ENCODE measurements around the gene ZBTB39.
"Not testable (repeated sequence)": the region's sequence is repeated elsewhere in the genome, so short reads cannot be mapped to it uniquely, and the experiment has no call there.

Gene ZBTB39

GRCh38 chr12:56978397-56979138 lies 27.8 kb downstream of the ZBTB39 start:
- DNase-seq = no peak

DNA sequence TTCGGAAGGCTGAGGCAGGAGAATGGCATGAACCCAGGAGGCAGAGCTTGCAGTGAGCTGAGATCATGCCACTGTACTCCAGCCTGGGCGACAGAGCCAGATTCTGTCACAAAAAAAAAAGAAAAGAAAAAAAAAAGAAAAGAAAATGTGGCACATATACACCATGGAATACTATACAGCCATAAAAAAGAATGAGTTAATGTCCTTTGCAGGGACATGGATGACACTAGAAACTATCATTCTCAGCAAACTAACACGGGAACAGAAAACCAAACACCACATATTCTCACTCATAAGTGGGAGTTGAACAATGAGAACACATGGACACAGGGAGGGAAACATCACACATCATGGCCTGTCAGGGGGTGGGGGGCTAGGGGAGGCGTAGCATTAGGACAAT lies 29.0 kb downstream of the ZBTB39 start:
- DNase-seq = not testable (repeated sequence)

DNA sequence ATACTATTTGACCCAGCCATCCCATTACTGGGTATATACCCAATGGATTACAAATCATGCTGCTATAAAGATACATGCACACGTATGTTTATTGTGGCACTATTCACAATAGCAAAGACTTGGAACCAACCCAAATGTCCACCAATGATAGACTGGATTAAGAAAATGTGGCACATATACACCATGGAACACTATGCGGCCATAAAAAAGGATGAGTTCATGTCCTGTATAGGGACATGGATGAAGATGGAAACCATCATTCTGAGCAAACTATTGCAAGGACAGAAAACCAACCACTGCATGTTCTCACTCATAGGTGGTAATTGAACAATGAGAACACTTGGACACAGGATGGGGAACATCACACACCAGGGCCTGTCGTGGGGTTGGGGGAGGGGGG lies 32.1 kb downstream of the ZBTB39 start:
- DNase-seq = not testable (repeated sequence)

- DNase-seq = not testable (repeated sequence)
These were observed 37.4 kb downstream of the ZBTB39 start for GRCh38 chr12:56968910-56969309.

DNA sequence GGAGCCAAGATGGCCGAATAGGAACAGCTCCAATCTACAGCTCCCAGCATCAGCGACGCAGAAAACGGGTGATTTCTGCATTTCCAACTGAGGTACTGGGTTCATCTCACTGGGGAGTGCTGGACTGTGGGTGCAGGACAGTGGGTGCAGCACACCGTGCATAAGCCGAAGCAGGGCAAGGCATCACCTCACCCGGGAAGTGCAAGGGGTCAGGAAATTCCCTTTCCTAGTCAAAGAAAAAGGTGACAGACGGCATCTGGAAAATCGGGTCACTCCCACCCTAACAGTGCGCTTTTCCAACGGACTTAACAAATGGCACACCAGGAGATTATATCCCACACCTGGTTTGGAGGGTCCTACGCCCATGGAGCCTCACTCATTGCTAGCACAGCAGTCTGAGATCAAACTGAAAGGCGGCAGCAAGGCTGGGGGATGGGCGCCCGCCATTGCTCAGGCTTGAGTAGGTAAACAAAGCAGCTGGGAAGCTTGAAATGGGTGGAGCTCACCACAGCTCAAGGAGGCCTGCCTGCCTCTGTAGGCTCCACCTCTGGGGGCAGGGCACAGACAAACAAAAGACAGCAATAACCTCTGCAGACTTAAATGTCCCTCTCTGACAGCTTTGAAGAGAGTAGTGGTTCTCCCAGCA lies 40.2 kb downstream of the ZBTB39 start:
- DNase-seq = not testable (repeated sequence)

DNA sequence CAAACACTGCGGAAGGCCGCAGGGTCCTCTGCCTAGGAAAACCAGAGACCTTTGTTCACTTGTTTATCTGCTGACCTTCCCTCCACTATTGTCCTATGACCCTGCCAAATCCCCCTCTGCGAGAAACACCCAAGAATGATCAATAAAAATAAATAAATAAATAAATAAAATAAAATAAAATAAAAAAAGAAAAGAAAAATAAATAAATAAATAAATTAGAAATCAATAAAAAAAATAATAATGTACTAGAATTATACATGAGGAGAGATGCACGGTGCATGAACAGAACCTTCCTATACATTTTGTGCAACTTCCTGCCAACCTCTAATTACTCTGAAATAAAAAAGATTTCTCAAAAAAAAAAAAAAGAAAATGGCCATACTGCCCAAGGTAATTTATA lies 41.2 kb downstream of the ZBTB39 start:
- DNase-seq = not testable (repeated sequence)

- DNase-seq = not testable (repeated sequence)
These were observed 42.8 kb downstream of the ZBTB39 start for GRCh38 chr12:56963557-56963956.

GRCh38 chr12:56962247-56962646 lies 44.1 kb downstream of the ZBTB39 start:
- DNase-seq = not testable (repeated sequence)

- DNase-seq = no peak
These were observed 47.9 kb downstream of the ZBTB39 start for GRCh38 chr12:56958422-56958821.

DNA sequence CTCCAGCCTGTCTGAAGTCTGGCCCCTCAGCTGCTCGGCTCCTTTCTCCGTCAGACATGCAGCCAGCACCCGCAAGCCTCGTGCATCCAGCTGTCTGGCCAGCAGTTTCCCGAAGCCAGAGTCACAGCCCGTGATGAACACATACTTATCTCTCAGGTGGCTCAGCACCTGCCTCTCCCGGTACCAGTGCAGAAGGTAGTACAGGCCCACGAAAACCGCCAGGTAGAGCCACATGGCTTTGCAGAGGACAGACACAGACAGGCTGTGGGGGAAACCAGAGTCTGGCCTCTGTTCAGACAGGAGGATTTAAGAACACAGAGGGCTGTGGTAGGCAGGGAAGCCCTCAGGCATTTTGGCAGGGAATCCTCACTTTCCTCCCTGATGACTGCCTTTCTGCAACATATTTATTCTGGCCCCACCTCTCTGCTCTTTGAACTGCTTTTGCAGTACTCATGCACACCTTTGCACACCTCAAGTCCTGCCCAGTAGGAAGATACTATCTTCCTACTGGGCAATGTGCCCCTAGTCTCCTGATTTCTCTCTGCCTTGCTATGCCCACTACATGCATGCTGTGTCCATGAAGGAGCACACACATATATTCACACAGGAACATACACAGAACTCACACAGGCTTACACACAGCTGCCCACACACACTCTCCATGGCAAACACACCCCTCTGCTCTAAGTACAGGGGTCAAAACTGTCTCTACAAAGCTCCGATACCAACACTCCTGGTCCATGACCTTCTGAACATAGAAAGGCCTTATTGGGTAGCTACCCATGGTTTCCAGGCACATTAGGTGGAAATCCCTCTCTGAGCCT lies 48.9 kb downstream of the ZBTB39 start, which contains the start of gene RDH16:
TSS of gene RDH16 (minus strand) at position 380 of the 824 bp plus-strand sequence. CDS start at position 234, 146 bp downstream.
- no peak for DNase-seq

DNA sequence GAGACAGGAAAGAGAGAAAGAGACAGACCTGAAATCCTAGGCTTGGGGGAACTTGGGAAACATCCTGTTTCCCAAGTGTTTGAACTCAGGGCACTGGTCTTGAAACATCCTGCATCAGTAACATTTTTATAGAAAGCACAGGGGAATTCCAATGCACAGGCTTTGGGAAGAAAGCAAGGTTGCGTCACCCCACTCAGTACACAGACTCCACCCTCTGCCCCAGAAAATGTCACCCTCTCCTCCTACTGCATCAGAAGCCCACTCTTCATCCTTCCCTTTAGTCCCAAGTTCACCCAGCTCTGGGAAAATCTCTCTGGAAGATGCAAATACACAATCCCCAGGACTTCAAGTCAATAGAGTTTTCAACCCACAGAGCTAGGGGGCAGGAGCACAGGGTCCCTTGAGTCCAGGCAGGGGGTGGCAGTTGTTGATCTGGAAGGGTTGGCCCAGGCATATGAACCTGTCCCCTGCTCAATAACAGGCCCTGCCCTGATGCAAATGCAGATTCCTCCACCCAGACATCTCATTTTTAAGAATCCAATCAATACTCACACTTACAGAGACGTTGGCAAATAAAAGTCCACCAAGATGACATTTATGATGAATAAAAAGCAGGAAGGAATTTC lies 50.6 kb downstream of the ZBTB39 start:
- no peak for DNase-seq

DNA sequence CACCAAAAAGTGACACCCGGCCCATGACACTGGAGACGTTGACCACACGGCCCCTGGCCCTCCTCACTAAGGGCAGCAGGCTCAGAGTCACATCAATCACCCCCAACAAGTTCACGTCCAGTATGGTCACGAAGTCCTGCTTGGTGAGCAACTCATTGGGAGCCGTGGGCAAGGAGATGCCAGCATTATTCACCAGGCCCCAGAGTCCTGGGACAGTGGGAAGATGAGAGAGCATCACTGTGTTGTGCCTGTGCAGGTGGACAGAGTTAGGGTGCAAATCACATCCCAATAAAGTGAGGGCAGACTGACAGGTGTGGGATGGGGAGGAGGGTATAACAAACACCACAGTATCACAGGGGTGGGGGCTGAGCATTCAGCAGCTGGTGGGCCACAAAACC lies 51.4 kb downstream of the ZBTB39 start:
- DNase-seq = no peak

DNA sequence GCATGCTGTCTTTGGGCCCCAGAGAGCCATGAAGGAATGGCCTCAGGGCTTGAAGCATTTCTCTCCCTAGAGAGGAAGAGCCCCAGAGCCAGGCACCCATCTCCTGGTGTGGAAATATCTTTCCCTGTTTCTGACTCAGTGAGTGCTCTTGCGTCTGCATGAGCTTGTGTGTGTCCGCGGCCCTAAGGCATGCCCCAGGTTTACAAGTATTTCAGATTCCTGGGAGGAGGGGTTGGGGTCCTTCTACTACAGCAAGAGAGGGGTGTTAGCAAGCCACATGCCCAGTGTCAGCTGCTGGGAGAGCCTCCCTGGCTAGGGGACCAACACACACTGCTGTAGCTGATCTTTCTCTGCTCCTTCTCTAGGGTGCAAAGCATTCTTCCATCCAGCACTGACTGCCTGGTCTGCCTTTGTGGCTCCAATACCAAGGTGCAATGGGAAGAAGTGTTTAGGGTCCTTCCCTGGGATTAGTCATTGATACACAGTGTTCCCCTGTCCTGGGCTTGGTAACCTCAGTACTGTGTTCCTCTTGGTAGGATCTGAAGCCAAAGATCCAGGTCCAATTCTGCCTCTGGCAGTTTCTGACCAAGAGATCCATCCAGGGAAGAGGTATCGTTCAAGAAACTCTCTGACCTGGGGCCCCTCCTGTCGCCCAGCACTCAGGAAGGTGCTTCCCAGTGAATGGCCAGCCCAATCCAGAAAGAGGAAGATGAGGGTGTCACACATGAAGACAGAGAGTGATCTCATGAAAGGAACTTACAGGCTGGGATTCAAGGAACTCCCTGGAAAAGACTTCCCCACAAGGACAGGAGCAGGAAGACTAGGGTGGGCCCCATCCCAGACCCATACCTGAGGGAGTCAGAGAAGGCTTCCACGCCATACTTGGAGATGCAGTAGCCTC lies 52.0 kb downstream of the ZBTB39 start:
- DNase-seq = no peak

GRCh38 chr12:56953314-56953713 lies 53.0 kb downstream of the ZBTB39 start:
- DNase-seq = no peak

GRCh38 chr12:56951582-56952339 lies 54.6 kb downstream of the ZBTB39 start:
- DNase-seq = no peak

DNA sequence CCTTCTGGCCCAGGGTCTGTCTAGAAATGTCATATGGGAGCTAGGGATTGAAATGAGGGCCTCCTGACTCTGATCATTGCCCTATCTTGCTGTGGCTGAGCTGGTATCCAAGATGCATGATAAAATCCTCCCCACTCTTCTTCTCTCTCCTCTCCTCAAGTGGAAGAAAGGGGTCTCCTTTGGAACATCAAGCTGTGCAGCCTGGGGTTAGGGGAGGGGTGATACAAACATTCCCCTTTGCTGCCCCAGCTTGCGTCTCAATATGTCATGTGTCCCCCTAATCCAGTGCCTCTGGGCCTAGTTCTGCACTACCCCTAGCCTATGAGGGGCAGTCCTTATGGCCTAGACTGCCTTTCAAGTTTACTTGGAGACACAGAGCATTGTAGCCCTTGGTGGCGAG lies 57.5 kb downstream of the ZBTB39 start:
- no peak for DNase-seq
